Pancreas (tissue), 10 donors: ENCODE results near the gene NTMT1. TPM values are rescaled to one million over a fixed set of nuclear protein-coding genes. Genes with fewer than 3 reads are reported as not detected.

Experiments used
- ATAC-seq, 4 donors: fragments of 200-7000 bp; cut with Tn5 transposase; one replicate each; pipeline versions ENCODE4 v1.8.0 to v1.9.1; 2020; ENCODE audit warnings: mild to moderate bottlenecking in 4 of 4, moderate library complexity in 4 of 4
- DNase-seq, 6 donors: peaks; one replicate each; pipeline ENCODE4 v3.0.0-alpha.2; 2020
- FAIRE-seq: peaks from 2 replicates; lab custom pipeline; 2012; peaks lifted over from hg19 to GRCh38; lab: Jason Lieb, UNC
- H3K27ac ChIP-seq, 4 donors: fragments of 200-600 bp; sonication (generic); 1 replicate in 3 of 4; 2 replicates in 1 of 4; pipeline versions ENCODE4 v1.5.0 to v1.8.0; 2020
- H3K27me3 ChIP-seq, 4 donors: fragments of 200-600 bp; one replicate each; pipeline ENCODE4 v1.8.0; 2021
- H3K36me3 ChIP-seq, 3 donors: fragments of 200-600 bp; sonication (generic) in 1 of 3; one replicate each; pipeline versions ENCODE4 v1.5.0 to v1.8.0; 2020 to 2021
- H3K4me1 ChIP-seq, 3 donors: fragments of 200-600 bp; one replicate each; pipeline ENCODE4 v1.8.0; 2021
- H3K4me3 ChIP-seq, 4 donors: fragments of 200-600 bp; sonication (generic) in 2 of 4; one replicate each; pipeline versions ENCODE4 v1.5.0 to v1.8.0; 2020 to 2021
- H3K9me3 ChIP-seq, 4 donors: fragments of 200-600 bp; one replicate each; pipeline ENCODE4 v1.8.0; 2021
- CTCF ChIP-seq, 4 donors: fragments of 200-600 bp; sonication (generic) in 3 of 4; IDR thresholded peaks; one replicate each; pipeline versions ENCODE4 v1.5.0 to v1.8.0; 2021; ENCODE audit warnings: antibody characterized with exemption in 4 of 4
- WGBS, 2 donors: extraction: QIAGEN DNeasy Blood & Tissue Kit; methylation state at CpG; one replicate each; pipeline ENCODE4 v1.1.7; 2013; 5-methylcytosine and 5-hydroxymethylcytosine counted together
- intact Hi-C, 3 donors: fragments of 100-400 bp; cut with DNase I; formaldehyde crosslinking; loops; one replicate each; pipeline versions ENCODE4 v1.11.1 to v1.14.2; 2022
- polyA plus RNA-seq, 2 donors: library from polyadenylated mRNA; stranded (reverse); fragments of 200-250 nt; gene quantifications; one replicate each; pipeline ENCODE4 v1.2.3, GENCODE V29; 2013
- total RNA-seq, 6 donors: library from RNA; stranded (reverse); fragmentation: NEBNext Ultra II Directional in 4 of 6; extraction: Animal tissue kit (Norgen Biotek cat#: 25700) in 4 of 6; gene quantifications; one replicate each; pipeline versions ENCODE4 v1.2.1 to v1.2.4, GENCODE V29; 2021 to 2023
- donor health status: healthy with polysubstance abuse.
- donor health status: DM: no; HTN: no; CAD: no; lungs with moderate emphysema.
- donor health status: DM: no; HTN: no; CAD: no.
- donor health status: control.
- donor health status: control.
- donor health status: Bipolar disorder and iron deficiency.
- donor health status: DM: yes; HTN: yes; CAD: no.
- donor health status: DM: no; HTN: no; CAD: no.
- donor health status: DM: no; HTN: no; CAD: no.
- donor health status: DM: yes; HTN: yes; CAD: no.

NTMT1 gene
- total and polyA plus RNA-seq, 8 donors = 11.3 to 29.0 (median 17.2) TPM

GRCh38 chr9:129626625-129627284 lies 792 bp downstream of the NTMT1 start:
- DNase-seq (peak in 5 of 6 donors; percentile 61 to 82 (median 63)), ATAC-seq (peak; percentile 42 to 58 (median 52)), FAIRE-seq (no peak)
- H3K4me1 ChIP-seq = peaks cover 10 to 17% (median 17%) of the 10 kb centered on the region in 3 donors
- intact Hi-C loops = no loop called here
- H3K4me3 ChIP-seq = peak overlapping the region; percentile 65 to 87 (median 76)
- H3K36me3 ChIP-seq = no peaks in the 10 kb centered on the region
- TF ChIP-seq CTCF (IDR thresholded peaks at IDR 0.05) = no peak
- no peaks in the 10 kb centered on the region for H3K27me3 ChIP-seq
- 1 to 2% methylated on average over 20 of the region's 20 CpGs for whole genome bisulfite sequencing, 2 donors
- no peaks in the 10 kb centered on the region for H3K9me3 ChIP-seq
- H3K27ac ChIP-seq = peak overlapping the region; percentile 85 to 96 (median 91)

DNA sequence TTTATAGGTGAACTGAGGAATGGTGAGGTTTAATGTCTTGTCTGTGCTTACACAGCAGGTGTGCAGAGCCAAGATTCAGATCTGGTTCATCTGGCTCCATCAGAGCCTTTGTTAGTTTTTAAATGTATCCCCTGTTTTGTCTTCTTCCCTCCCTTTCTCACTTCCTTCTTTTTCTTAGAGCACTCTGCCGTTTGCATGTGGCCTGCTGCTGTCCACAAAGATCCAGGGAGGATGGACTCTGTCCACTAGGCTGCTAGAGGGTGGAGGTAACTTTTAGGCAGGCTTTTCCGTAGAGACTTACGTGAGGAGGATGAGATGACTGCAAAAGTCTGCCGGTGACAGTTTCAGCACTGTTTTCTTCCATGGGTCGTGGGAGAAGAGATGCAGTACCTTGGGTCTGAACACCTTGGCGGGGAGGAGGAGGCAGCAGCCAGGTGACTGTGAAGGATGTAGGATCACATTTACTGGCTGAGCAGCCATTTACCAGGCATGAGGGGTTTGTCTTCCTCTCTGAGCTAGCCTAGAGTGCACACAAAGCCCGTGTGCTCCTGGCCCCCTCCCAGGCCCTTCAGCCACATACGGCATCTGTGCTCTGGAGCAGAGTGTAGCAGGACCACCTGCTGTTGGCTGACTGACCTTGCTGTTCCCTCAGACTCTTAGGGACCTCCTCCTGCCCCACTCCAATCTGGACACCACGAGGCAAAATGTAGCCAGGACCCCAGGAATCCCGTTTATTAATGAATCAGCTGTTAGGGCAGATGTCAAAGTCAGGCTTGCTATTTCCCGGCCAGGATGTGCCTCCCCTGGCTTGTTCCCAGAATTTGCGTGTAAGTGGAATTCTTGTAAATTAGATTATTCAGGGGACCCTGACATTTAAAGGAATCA lies 1.8 kb downstream of the NTMT1 start:
- DNase-seq (peak in 1 of 6 donors; percentile 26), ATAC-seq (no peak), FAIRE-seq (no peak)
- H3K4me3 ChIP-seq = peak overlapping the region; percentile 65 to 87 (median 76)
- intact Hi-C loops = no loop called here
- peaks cover 0 to 2% (median 0%) of the 10 kb centered on the region in 3 donors for H3K36me3 ChIP-seq
- H3K27ac ChIP-seq = peak overlapping the region in 1 of 4 donors; percentile 85
- WGBS, 2 donors = 30 to 37% methylated on average over 12 of the region's 12 CpGs
- no peaks in the 10 kb centered on the region for H3K9me3 ChIP-seq
- no peaks in the 10 kb centered on the region for H3K27me3 ChIP-seq
- peaks cover 10 to 17% (median 17%) of the 10 kb centered on the region in 3 donors for H3K4me1 ChIP-seq
- no peak for TF ChIP-seq CTCF (IDR thresholded peaks at IDR 0.05)

GRCh38 chr9:129628709-129629108 lies 2.7 kb downstream of the NTMT1 start:
- H3K27ac ChIP-seq = no peak overlapping the region
- TF ChIP-seq CTCF (IDR thresholded peaks at IDR 0.05) = no peak
- WGBS, 2 donors = 63 to 68% methylated on average over 6 of the region's 6 CpGs

GRCh38 chr9:129629251-129629820 lies 3.4 kb downstream of the NTMT1 start:
- H3K4me1 ChIP-seq = peaks cover 10 to 17% (median 17%) of the 10 kb centered on the region in 3 donors
- no peak overlapping the region for H3K27ac ChIP-seq
- intact Hi-C loops = no loop called here
- 86 to 94% methylated on average over 8 of the region's 8 CpGs for WGBS, 2 donors
- H3K27me3 ChIP-seq = no peaks in the 10 kb centered on the region
- H3K4me3 ChIP-seq = no peak overlapping the region
- ATAC-seq = no peak
- no peaks in the 10 kb centered on the region for H3K9me3 ChIP-seq
- H3K36me3 ChIP-seq = peaks cover 0 to 13% (median 7%) of the 10 kb centered on the region in 3 donors
- DNase-seq = no peak
- FAIRE-seq = no peak
- no peak for TF ChIP-seq CTCF (IDR thresholded peaks at IDR 0.05)

More at GRCh38 chr9:129628709-129629108, 2.7 kb downstream of the NTMT1 start:
- intact Hi-C loops = no loop called here
- Histone ChIP-seq H3K27me3 (no peaks in the 10 kb centered on the region), H3K4me3 (no peak overlapping the region), H3K9me3 (no peaks in the 10 kb centered on the region), H3K36me3 (peaks cover 0 to 6% (median under 1%) of the 10 kb centered on the region in 3 donors), H3K4me1 (peaks cover 10 to 17% (median 17%) of the 10 kb centered on the region in 3 donors)
- FAIRE-seq = no peak
- DNase-seq = no peak
- no peak for ATAC-seq
